ENCODE results near the gene VANGL2. TPM values are rescaled to one million over a fixed set of nuclear protein-coding genes. Genes with fewer than 3 reads are reported as not detected.

The VANGL2 gene
- total RNA-seq, 2 donors from 2014 or later: 9.7 to 13.6 TPM

- TF ChIP-seq POLR2AphosphoS5 (IDR thresholded peaks at IDR 0.05): no peak
- TF ChIP-seq CTCF (IDR thresholded peaks at IDR 0.05): no peak
- TF ChIP-seq POLR2A (IDR thresholded peaks at IDR 0.05): no peak
- no peak for DNase-seq (ENCODE audit: low spot score)
- H3K27me3 ChIP-seq (replicated peaks; ENCODE audit: insufficient read depth): no peaks in the 10 kb centered on the region
- H3K4me1 ChIP-seq (replicated peaks): peaks cover 3% of the 10 kb centered on the region
- H3K9me3 ChIP-seq: no peaks in the 10 kb centered on the region
- H3K36me3 ChIP-seq: no peaks in the 10 kb centered on the region
- no peak overlapping the region for H3K27ac ChIP-seq
- WGBS: 74% methylated on average over 4 of the region's 4 CpGs
- no peak overlapping the region for H3K4me3 ChIP-seq
- intact Hi-C loops (cut with DNase I): no loop called here
These were observed 1.5 kb upstream of the VANGL2 start for GRCh38 chr1:160398823-160399222.

GRCh38 chr1:160399544-160400222, 681 bp upstream of the VANGL2 start:
- DNase-seq (ENCODE audit: low spot score): no peak
- Histone ChIP-seq H3K9me3 (no peaks in the 10 kb centered on the region), H3K36me3 (no peaks in the 10 kb centered on the region), H3K4me1 (replicated peaks) (peaks cover 3% of the 10 kb centered on the region), H3K27me3 (replicated peaks; ENCODE audit: insufficient read depth) (no peaks in the 10 kb centered on the region), H3K27ac (peak overlapping the region; percentile 81 to 83), H3K4me3 (peak overlapping the region; percentile 82 to 91)
- intact Hi-C loops (cut with DNase I): no loop called here
- no peak for TF ChIP-seq POLR2AphosphoS5 (IDR thresholded peaks at IDR 0.05)
- no peak for TF ChIP-seq POLR2A (IDR thresholded peaks at IDR 0.05)
- TF ChIP-seq CTCF (IDR thresholded peaks at IDR 0.05): peak in 1 of 4 experiments; percentile 12
- 19% methylated on average over 17 of the region's 17 CpGs for WGBS

- H3K27ac ChIP-seq: peak overlapping the region; percentile 81 to 83
- TF ChIP-seq POLR2A (IDR thresholded peaks at IDR 0.05) (no peak), CTCF (IDR thresholded peaks at IDR 0.05) (no peak), POLR2AphosphoS5 (IDR thresholded peaks at IDR 0.05) (no peak)
- peak; percentile 31 for DNase-seq (ENCODE audit: low spot score)
These were observed 502 bp downstream of the VANGL2 start for GRCh38 chr1:160400646-160401486.

GRCh38 chr1:160401487-160401805, 1.1 kb downstream of the VANGL2 start:
- H3K36me3 ChIP-seq: no peaks in the 10 kb centered on the region
- 17% methylated on average over 7 of the region's 7 CpGs for WGBS
- H3K4me1 ChIP-seq (replicated peaks): peaks cover 3% of the 10 kb centered on the region
- no peaks in the 10 kb centered on the region for H3K9me3 ChIP-seq
- H3K27ac ChIP-seq: peak overlapping the region; percentile 81 to 83
- TF ChIP-seq CTCF (IDR thresholded peaks at IDR 0.05): no peak
- no peak for DNase-seq (ENCODE audit: low spot score)
- no peaks in the 10 kb centered on the region for H3K27me3 ChIP-seq (replicated peaks; ENCODE audit: insufficient read depth)
- H3K4me3 ChIP-seq: peak overlapping the region; percentile 82 to 91
- intact Hi-C loops (cut with DNase I): no loop called here

More at GRCh38 chr1:160400646-160401486, 502 bp downstream of the VANGL2 start:
- no peaks in the 10 kb centered on the region for H3K9me3 ChIP-seq
- H3K36me3 ChIP-seq: no peaks in the 10 kb centered on the region
- no peaks in the 10 kb centered on the region for H3K27me3 ChIP-seq (replicated peaks; ENCODE audit: insufficient read depth)
- peak overlapping the region; percentile 82 to 91 for H3K4me3 ChIP-seq
- peaks cover 3% of the 10 kb centered on the region for H3K4me1 ChIP-seq (replicated peaks)
- 3% methylated on average over 48 of the region's 55 CpGs for WGBS
- intact Hi-C loops (cut with DNase I): no loop called here

Measured in prostate gland (tissue), 2 donors.